Astrocyte (in vitro differentiated cells and primary cell): ENCODE data around the gene PLCXD3. TPM values are rescaled to one million over a fixed set of nuclear protein-coding genes. Genes with fewer than 3 reads are reported as not detected.
A peak's percentile ranks its signal among the peaks of the same experiment; 100 is the strongest.

ENCODE experiments used
- DNase-seq: peaks from one replicate; pipeline ENCODE4 v3.0.0-alpha.2; 2010; ENCODE audit warnings: low read depth
- FAIRE-seq: peaks from 2 replicates; lab custom pipeline; 2011; peaks lifted over from hg19 to GRCh38; lab: Jason Lieb, UNC
- H2AFZ ChIP-seq: 2 replicates; pipeline ENCODE4 v1.6.0; 2012; ENCODE audit warnings: low read depth, low read length, inconsistent platforms
- H3K27ac ChIP-seq: 2 replicates; pipeline ENCODE4 v1.5.1; 2011; ENCODE audit warnings: low read depth, low read length, inconsistent platforms
- H3K27me3 ChIP-seq: 2 replicates; pipeline ENCODE4 v1.6.0; 2011; ENCODE audit warnings: low read length, inconsistent platforms; ENCODE audit not compliant: insufficient read depth
- H3K36me3 ChIP-seq: 2 replicates; pipeline ENCODE4 v1.5.1; 2011; ENCODE audit warnings: low read length, inconsistent platforms; ENCODE audit not compliant: insufficient read depth
- H3K4me1 ChIP-seq: 2 replicates; pipeline ENCODE4 v1.5.1; 2011; ENCODE audit warnings: low read length, inconsistent platforms; ENCODE audit not compliant: insufficient read depth
- H3K4me2 ChIP-seq: 2 replicates; pipeline ENCODE4 v1.6.0; 2012; ENCODE audit warnings: low read length, inconsistent platforms
- H3K4me3 ChIP-seq: 2 replicates; pipeline ENCODE4 v1.5.1; 2011; ENCODE audit warnings: low read depth, mild to moderate bottlenecking, low read length, inconsistent platforms; ENCODE audit not compliant: insufficient read depth
- H3K79me2 ChIP-seq: 2 replicates; pipeline ENCODE4 v1.6.0; 2012; ENCODE audit warnings: mild to moderate bottlenecking, low read length, inconsistent platforms; ENCODE audit not compliant: insufficient read depth
- H3K9ac ChIP-seq: 2 replicates; pipeline ENCODE4 v1.6.0; 2012; ENCODE audit warnings: mild to moderate bottlenecking, low read length, inconsistent platforms
- H3K9me3 ChIP-seq: 2 replicates; pipeline ENCODE4 v1.5.1; 2012; ENCODE audit warnings: low read depth, mild to moderate bottlenecking, low read length, inconsistent platforms; ENCODE audit not compliant: insufficient read depth
- H4K20me1 ChIP-seq: 2 replicates; pipeline ENCODE4 v1.6.0; 2012; ENCODE audit warnings: low read length, inconsistent platforms; ENCODE audit not compliant: insufficient read depth
- H3K27ac Mint-ChIP-seq: one replicate; pipeline ENCODE4 v1.8.0; 2021; ENCODE audit warnings: mild to moderate bottlenecking, mixed read lengths; ENCODE audit not compliant: unreplicated experiment
- H3K27me3 Mint-ChIP-seq: one replicate; pipeline ENCODE4 v1.8.0; 2021; ENCODE audit warnings: low read depth, mixed read lengths; ENCODE audit not compliant: unreplicated experiment
- H3K36me3 Mint-ChIP-seq: one replicate; pipeline ENCODE4 v1.8.0; 2021; ENCODE audit warnings: low read depth, mixed read lengths; ENCODE audit not compliant: unreplicated experiment
- H3K4me1 Mint-ChIP-seq: one replicate; pipeline ENCODE4 v1.8.0; 2021; ENCODE audit warnings: low read depth, mixed read lengths; ENCODE audit not compliant: unreplicated experiment
- H3K4me3 Mint-ChIP-seq: one replicate; pipeline ENCODE4 v1.8.0; 2021; ENCODE audit warnings: mild to moderate bottlenecking, moderate library complexity, mixed read lengths; ENCODE audit not compliant: unreplicated experiment
- H3K9me3 Mint-ChIP-seq: one replicate; pipeline ENCODE4 v1.8.0; 2021; ENCODE audit warnings: mild to moderate bottlenecking, mixed read lengths; ENCODE audit not compliant: unreplicated experiment
- CTCF ChIP-seq: IDR thresholded peaks from 2 replicates; pipeline ENCODE4 v1.5.1; 2011; ENCODE audit warnings: low read depth, mild to moderate bottlenecking, inconsistent platforms, low read length, moderate library complexity; ENCODE audit not compliant: insufficient read depth
- EZH2 ChIP-seq: IDR thresholded peaks from 2 replicates; pipeline ENCODE4 v1.6.1; 2012; ENCODE audit warnings: mild to moderate bottlenecking, low read length, inconsistent platforms; ENCODE audit not compliant: insufficient read depth
- total RNA-seq: library from RNA; stranded (reverse); gene quantifications from 2 replicates; pipeline ENCODE4 v1.2.1, GENCODE V29; 2021

The PLCXD3 gene
- total RNA-seq, 1 donor from 2014 or later, result 1.6 TPM

GRCh38 chr5:41410737-41411136 lies 99.7 kb downstream of the PLCXD3 start:
- no peaks in the 10 kb centered on the region for H3K9me3 Mint-ChIP-seq
- H3K27ac Mint-ChIP-seq, result no peak overlapping the region
- H3K4me2 ChIP-seq, result no peak overlapping the region
- peaks cover 13% of the 10 kb centered on the region for H3K4me1 ChIP-seq
- H3K9me3 ChIP-seq, result no peaks in the 10 kb centered on the region
- TF ChIP-seq CTCF, result no peak
- TF ChIP-seq EZH2, result no peak
- no peaks in the 10 kb centered on the region for H3K27me3 ChIP-seq
- no peaks in the 10 kb centered on the region for H3K27me3 Mint-ChIP-seq
- DNase-seq, result no peak
- no peak overlapping the region for H3K4me3 ChIP-seq
- no peak overlapping the region for H3K9ac ChIP-seq
- H3K36me3 Mint-ChIP-seq, result no peaks in the 10 kb centered on the region
- no peaks in the 10 kb centered on the region for H3K36me3 ChIP-seq
- H3K4me1 Mint-ChIP-seq, result peaks cover 36% of the 10 kb centered on the region
- FAIRE-seq, result no peak
- H3K4me3 Mint-ChIP-seq, result no peak overlapping the region
- H3K27ac ChIP-seq, result no peak overlapping the region
- H2AFZ ChIP-seq, result no peak overlapping the region
- H4K20me1 ChIP-seq, result no peaks in the 10 kb centered on the region
- H3K79me2 ChIP-seq, result no peaks in the 10 kb centered on the region

GRCh38 chr5:41410307-41410706 lies 100.1 kb downstream of the PLCXD3 start:
- H3K9me3 ChIP-seq, result no peaks in the 10 kb centered on the region
- no peak for TF ChIP-seq EZH2
- TF ChIP-seq CTCF, result no peak
- FAIRE-seq, result no peak
- H3K4me1 Mint-ChIP-seq, result peaks cover 32% of the 10 kb centered on the region
- no peak overlapping the region for H3K27ac ChIP-seq
- no peak overlapping the region for H2AFZ ChIP-seq
- H3K4me2 ChIP-seq, result no peak overlapping the region
- H3K27me3 ChIP-seq, result no peaks in the 10 kb centered on the region
- H4K20me1 ChIP-seq, result no peaks in the 10 kb centered on the region
- no peak overlapping the region for H3K4me3 Mint-ChIP-seq
- no peaks in the 10 kb centered on the region for H3K27me3 Mint-ChIP-seq
- DNase-seq, result no peak
- H3K4me1 ChIP-seq, result peaks cover 13% of the 10 kb centered on the region
- no peaks in the 10 kb centered on the region for H3K36me3 Mint-ChIP-seq
- no peaks in the 10 kb centered on the region for H3K9me3 Mint-ChIP-seq
- no peak overlapping the region for H3K9ac ChIP-seq
- no peak overlapping the region for H3K27ac Mint-ChIP-seq
- H3K4me3 ChIP-seq, result no peak overlapping the region
- H3K36me3 ChIP-seq, result no peaks in the 10 kb centered on the region
- H3K79me2 ChIP-seq, result no peaks in the 10 kb centered on the region

- no peaks in the 10 kb centered on the region for H3K36me3 ChIP-seq
- TF ChIP-seq EZH2 (no peak), CTCF (no peak)
- Mint-ChIP-seq H3K9me3 (no peaks in the 10 kb centered on the region), H3K4me1 (peaks cover 23% of the 10 kb centered on the region), H3K27ac (no peak overlapping the region), H3K36me3 (no peaks in the 10 kb centered on the region), H3K27me3 (no peaks in the 10 kb centered on the region), H3K4me3 (no peak overlapping the region)
- H3K27ac ChIP-seq, result peak overlapping the region; percentile 66
- peak; percentile 33 for DNase-seq
- peak overlapping the region; percentile 6 for H2AFZ ChIP-seq
- no peak overlapping the region for H3K9ac ChIP-seq
- H3K9me3 ChIP-seq, result no peaks in the 10 kb centered on the region
- peak overlapping the region; percentile 41 for H3K4me2 ChIP-seq
- H3K27me3 ChIP-seq, result no peaks in the 10 kb centered on the region
- FAIRE-seq, result no peak
- peaks cover 8% of the 10 kb centered on the region for H3K4me1 ChIP-seq
- no peaks in the 10 kb centered on the region for H3K79me2 ChIP-seq
- H3K4me3 ChIP-seq, result no peak overlapping the region
- no peaks in the 10 kb centered on the region for H4K20me1 ChIP-seq
These were observed 101.5 kb downstream of the PLCXD3 start for GRCh38 chr5:41408676-41409443.
